Measurements from ENCODE around the gene PWP2.

Gene PWP2

DNA sequence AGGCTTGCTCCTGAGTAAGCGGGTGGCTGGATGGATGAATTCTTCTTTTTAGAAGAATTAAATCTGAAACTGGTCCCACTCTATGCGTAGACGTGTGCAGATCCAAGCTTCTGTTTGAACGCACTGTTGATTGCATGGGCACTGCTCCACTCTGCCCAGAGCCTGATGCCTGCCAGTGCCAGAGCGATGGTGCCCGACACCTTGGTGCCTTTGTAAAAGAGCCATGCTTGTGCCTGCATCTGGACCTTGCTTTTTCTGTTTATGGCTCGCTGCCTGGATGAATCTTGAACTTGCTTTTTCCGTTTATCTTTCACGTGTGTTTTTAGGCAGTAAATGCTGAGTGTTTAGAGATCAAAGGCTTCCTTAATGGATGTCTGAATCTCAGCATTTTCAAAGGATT, 15.0 kb upstream of the PWP2 start:
- TF ChIP-seq, protein P1, sequence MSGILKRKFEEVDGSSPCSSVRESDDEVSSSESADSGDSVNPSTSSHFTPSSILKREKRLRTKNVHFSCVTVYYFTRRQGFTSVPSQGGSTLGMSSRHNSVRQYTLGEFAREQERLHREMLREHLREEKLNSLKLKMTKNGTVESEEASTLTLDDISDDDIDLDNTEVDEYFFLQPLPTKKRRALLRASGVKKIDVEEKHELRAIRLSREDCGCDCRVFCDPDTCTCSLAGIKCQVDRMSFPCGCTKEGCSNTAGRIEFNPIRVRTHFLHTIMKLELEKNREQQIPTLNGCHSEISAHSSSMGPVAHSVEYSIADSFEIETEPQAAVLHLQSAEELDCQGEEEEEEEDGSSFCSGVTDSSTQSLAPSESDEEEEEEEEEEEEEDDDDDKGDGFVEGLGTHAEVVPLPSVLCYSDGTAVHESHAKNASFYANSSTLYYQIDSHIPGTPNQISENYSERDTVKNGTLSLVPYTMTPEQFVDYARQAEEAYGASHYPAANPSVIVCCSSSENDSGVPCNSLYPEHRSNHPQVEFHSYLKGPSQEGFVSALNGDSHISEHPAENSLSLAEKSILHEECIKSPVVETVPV (CRISPR knock-in tag; IDR thresholded peaks at IDR 0.05), result no peak
- TF ChIP-seq, protein P2, sequence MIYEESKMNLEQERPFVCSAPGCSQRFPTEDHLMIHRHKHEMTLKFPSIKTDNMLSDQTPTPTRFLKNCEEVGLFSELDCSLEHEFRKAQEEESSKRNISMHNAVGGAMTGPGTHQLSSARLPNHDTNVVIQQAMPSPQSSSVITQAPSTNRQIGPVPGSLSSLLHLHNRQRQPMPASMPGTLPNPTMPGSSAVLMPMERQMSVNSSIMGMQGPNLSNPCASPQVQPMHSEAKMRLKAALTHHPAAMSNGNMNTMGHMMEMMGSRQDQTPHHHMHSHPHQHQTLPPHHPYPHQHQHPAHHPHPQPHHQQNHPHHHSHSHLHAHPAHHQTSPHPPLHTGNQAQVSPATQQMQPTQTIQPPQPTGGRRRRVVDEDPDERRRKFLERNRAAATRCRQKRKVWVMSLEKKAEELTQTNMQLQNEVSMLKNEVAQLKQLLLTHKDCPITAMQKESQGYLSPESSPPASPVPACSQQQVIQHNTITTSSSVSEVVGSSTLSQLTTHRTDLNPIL (CRISPR knock-in tag; IDR thresholded peaks at IDR 0.05; ENCODE audit: low read depth), result no peak
- TF ChIP-seq PPARA (CRISPR knock-in tag; IDR thresholded peaks at IDR 0.05; ENCODE audit: borderline replicate concordance) (no peak), ARNTL (CRISPR knock-in tag; IDR thresholded peaks at IDR 0.05; ENCODE audit: borderline replicate concordance, low read depth) (no peak), SNAI2 (CRISPR knock-in tag; IDR thresholded peaks at IDR 0.05) (no peak), ZFP3 (CRISPR knock-in tag; IDR thresholded peaks at IDR 0.05) (no peak), BACH2 (CRISPR knock-in tag; IDR thresholded peaks at IDR 0.05; ENCODE audit: borderline replicate concordance) (no peak), ZC3H10 (CRISPR knock-in tag; IDR thresholded peaks at IDR 0.05) (no peak), ZNF565 (CRISPR knock-in tag; conservative IDR thresholded peaks at IDR 0.05; ENCODE audit: low read depth) (no peak), ZNF70 (CRISPR knock-in tag; IDR thresholded peaks at IDR 0.05) (no peak), ZNF8 (CRISPR knock-in tag; IDR thresholded peaks at IDR 0.05) (no peak), TOX (CRISPR knock-in tag; IDR thresholded peaks at IDR 0.05; ENCODE audit: borderline replicate concordance) (no peak), ESRRG (CRISPR knock-in tag; IDR thresholded peaks at IDR 0.05) (no peak), ISL1 (CRISPR knock-in tag; IDR thresholded peaks at IDR 0.05) (no peak), TCF4 (CRISPR knock-in tag; IDR thresholded peaks at IDR 0.05; ENCODE audit: borderline replicate concordance) (no peak), GLIS3 (CRISPR knock-in tag; IDR thresholded peaks at IDR 0.05) (no peak)
- TF ChIP-seq, protein P3, sequence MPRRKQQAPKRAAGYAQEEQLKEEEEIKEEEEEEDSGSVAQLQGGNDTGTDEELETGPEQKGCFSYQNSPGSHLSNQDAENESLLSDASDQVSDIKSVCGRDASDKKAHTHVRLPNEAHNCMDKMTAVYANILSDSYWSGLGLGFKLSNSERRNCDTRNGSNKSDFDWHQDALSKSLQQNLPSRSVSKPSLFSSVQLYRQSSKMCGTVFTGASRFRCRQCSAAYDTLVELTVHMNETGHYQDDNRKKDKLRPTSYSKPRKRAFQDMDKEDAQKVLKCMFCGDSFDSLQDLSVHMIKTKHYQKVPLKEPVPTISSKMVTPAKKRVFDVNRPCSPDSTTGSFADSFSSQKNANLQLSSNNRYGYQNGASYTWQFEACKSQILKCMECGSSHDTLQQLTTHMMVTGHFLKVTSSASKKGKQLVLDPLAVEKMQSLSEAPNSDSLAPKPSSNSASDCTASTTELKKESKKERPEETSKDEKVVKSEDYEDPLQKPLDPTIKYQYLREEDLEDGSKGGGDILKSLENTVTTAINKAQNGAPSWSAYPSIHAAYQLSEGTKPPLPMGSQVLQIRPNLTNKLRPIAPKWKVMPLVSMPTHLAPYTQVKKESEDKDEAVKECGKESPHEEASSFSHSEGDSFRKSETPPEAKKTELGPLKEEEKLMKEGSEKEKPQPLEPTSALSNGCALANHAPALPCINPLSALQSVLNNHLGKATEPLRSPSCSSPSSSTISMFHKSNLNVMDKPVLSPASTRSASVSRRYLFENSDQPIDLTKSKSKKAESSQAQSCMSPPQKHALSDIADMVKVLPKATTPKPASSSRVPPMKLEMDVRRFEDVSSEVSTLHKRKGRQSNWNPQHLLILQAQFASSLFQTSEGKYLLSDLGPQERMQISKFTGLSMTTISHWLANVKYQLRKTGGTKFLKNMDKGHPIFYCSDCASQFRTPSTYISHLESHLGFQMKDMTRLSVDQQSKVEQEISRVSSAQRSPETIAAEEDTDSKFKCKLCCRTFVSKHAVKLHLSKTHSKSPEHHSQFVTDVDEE (CRISPR knock-in tag; IDR thresholded peaks at IDR 0.05), result no peak
- TF ChIP-seq, protein P4, sequence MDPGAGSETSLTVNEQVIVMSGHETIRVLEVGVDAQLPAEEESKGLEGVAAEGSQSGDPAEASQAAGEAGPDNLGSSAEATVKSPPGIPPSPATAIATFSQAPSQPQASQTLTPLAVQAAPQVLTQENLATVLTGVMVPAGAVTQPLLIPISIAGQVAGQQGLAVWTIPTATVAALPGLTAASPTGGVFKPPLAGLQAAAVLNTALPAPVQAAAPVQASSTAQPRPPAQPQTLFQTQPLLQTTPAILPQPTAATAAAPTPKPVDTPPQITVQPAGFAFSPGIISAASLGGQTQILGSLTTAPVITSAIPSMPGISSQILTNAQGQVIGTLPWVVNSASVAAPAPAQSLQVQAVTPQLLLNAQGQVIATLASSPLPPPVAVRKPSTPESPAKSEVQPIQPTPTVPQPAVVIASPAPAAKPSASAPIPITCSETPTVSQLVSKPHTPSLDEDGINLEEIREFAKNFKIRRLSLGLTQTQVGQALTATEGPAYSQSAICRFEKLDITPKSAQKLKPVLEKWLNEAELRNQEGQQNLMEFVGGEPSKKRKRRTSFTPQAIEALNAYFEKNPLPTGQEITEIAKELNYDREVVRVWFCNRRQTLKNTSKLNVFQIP (CRISPR knock-in tag; IDR thresholded peaks at IDR 0.05; ENCODE audit: borderline replicate concordance, low read depth), result no peak
- TF ChIP-seq, protein P5, sequence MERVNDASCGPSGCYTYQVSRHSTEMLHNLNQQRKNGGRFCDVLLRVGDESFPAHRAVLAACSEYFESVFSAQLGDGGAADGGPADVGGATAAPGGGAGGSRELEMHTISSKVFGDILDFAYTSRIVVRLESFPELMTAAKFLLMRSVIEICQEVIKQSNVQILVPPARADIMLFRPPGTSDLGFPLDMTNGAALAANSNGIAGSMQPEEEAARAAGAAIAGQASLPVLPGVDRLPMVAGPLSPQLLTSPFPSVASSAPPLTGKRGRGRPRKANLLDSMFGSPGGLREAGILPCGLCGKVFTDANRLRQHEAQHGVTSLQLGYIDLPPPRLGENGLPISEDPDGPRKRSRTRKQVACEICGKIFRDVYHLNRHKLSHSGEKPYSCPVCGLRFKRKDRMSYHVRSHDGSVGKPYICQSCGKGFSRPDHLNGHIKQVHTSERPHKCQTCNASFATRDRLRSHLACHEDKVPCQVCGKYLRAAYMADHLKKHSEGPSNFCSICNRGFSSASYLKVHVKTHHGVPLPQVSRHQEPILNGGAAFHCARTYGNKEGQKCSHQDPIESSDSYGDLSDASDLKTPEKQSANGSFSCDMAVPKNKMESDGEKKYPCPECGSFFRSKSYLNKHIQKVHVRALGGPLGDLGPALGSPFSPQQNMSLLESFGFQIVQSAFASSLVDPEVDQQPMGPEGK (CRISPR knock-in tag; IDR thresholded peaks at IDR 0.05; ENCODE audit: borderline replicate concordance), result no peak
- no peak for ATAC-seq

DNA sequence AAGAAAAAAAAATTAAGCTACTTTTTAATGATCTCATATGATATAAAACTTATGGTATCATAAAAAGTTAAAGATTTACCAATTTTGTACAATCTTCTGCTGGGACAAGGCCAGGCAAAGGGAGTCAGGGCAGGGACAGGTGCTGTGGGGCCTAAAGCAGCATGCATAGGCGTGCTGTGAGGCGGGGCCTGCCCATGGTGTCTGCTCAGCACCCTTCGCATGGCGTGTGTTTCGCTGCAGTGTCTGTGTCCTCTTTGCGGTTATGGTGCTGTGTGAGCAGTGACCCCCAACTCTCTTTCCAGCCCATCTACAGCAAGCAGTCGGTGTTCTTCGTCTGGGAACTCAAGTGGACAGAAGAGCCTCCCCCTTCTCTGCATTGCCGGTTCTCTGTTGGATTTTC, 13.4 kb upstream of the PWP2 start:
- no peak for ATAC-seq
- TF ChIP-seq ZFP30 (CRISPR knock-in tag; IDR thresholded peaks at IDR 0.05), result no peak
- no peak for TF ChIP-seq ISL1 (CRISPR knock-in tag; IDR thresholded peaks at IDR 0.05)
- TF ChIP-seq, protein P1 (CRISPR knock-in tag; IDR thresholded peaks at IDR 0.05), result no peak

DNA sequence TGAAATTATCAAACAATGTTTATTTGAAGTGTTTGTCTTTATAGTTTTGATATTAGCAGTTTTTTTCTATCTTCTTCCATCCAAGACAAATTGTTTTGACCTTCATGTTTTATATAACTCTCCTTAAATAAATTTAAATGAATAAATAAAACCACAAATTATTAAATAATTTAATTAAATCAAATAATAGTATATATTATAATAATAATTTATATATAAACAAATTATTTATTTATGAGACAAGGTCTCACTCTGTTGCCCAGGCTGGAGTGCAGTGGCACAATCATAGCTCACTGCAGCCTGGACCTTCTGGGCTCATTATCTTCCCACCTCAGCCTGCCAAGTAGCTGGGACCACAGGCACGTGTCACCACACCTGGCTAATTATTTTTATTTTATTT, 12.4 kb upstream of the PWP2 start:
- TF ChIP-seq, protein P1 (CRISPR knock-in tag; IDR thresholded peaks at IDR 0.05), result no peak
- TF ChIP-seq CSDC2 (CRISPR knock-in tag; IDR thresholded peaks at IDR 0.05) (no peak), ZFP3 (CRISPR knock-in tag; IDR thresholded peaks at IDR 0.05) (no peak), TOX (CRISPR knock-in tag; IDR thresholded peaks at IDR 0.05; ENCODE audit: borderline replicate concordance) (no peak), TCF4 (CRISPR knock-in tag; IDR thresholded peaks at IDR 0.05; ENCODE audit: borderline replicate concordance) (no peak), RARB (CRISPR knock-in tag; IDR thresholded peaks at IDR 0.05) (no peak), ZC3H10 (CRISPR knock-in tag; IDR thresholded peaks at IDR 0.05) (no peak), BACH2 (CRISPR knock-in tag; IDR thresholded peaks at IDR 0.05; ENCODE audit: borderline replicate concordance) (no peak), ZFP30 (CRISPR knock-in tag; IDR thresholded peaks at IDR 0.05) (no peak), ZNF8 (CRISPR knock-in tag; IDR thresholded peaks at IDR 0.05) (no peak)
- TF ChIP-seq, protein P3 (CRISPR knock-in tag; IDR thresholded peaks at IDR 0.05), result no peak
- ATAC-seq, result no peak
